ENCODE results near the gene CAMLG.
"Not testable (repeated sequence)": the region's sequence is repeated elsewhere in the genome, so short reads cannot be mapped to it uniquely, and the experiment has no call there.

The CAMLG gene

DNA sequence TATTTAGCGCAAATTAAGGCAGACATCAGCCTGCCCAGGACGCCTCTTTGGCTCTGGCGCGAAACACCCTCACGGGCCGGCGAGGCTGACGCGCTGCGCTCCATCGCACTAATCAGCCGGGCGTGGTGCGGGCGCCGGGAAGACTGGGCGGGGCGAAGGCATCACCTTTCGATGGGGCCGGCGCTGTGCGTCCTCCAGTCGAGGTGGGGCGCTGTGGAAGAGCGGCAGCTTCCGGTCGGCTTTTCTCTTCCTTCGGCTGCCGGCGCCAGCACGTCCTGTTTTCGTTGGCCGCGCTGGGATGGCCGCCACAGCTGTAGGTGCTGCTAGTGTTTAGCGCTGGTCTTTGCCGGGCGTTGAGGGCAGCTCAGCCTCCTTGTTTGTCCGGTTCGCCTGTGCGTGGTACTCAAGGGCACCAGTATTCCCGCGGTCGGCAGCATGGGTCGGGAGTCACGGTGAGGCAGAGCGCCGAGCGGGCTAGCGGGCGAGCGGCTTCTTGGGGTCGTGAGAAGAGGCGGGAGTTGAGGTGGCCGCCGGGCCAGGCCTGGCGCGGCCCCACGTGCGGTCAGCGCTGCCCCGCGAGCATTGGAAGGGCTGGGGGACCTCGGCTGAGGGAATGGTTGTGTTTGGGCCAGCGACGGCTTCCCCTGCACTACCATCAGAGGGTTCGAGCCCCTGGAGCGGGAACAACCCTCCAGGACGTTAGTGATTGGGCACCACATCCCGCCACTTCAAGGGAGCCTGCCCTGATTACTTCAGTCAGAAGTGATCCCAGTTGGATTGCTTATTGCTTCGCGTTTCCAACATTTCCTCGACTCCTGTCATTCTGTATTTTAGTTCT is 20.4 kb downstream of the CAMLG start, which contains the start of gene DDX46:
Gene DDX46 (plus strand): TSS at position 276 of the 838 bp plus-strand sequence. CDS start 160 bp downstream, at position 436.
- H4K20me1 ChIP-seq (ENCODE audit: insufficient read depth, low read length): peaks cover 6% of the 10 kb centered on the region; the same call in 1 of the 2 replicates
- TF ChIP-seq EZH2phosphoT487 (IDR thresholded peaks at IDR 0.05; ENCODE audit: low read depth): no peak
- TF ChIP-seq, protein P1, sequence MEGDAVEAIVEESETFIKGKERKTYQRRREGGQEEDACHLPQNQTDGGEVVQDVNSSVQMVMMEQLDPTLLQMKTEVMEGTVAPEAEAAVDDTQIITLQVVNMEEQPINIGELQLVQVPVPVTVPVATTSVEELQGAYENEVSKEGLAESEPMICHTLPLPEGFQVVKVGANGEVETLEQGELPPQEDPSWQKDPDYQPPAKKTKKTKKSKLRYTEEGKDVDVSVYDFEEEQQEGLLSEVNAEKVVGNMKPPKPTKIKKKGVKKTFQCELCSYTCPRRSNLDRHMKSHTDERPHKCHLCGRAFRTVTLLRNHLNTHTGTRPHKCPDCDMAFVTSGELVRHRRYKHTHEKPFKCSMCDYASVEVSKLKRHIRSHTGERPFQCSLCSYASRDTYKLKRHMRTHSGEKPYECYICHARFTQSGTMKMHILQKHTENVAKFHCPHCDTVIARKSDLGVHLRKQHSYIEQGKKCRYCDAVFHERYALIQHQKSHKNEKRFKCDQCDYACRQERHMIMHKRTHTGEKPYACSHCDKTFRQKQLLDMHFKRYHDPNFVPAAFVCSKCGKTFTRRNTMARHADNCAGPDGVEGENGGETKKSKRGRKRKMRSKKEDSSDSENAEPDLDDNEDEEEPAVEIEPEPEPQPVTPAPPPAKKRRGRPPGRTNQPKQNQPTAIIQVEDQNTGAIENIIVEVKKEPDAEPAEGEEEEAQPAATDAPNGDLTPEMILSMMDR (IDR thresholded peaks at IDR 0.05; ENCODE audit: low read depth, low read length): peak; percentile 55
- H3K4me2 ChIP-seq (ENCODE audit: low read length): peak within 1 kb of the TSS; percentile 92
- H3K36me3 ChIP-seq (replicated peaks; ENCODE audit: low read depth, low read length): no peaks in the 10 kb centered on the region
- peak within 1 kb of the TSS; percentile 74 for H3K9ac ChIP-seq (ENCODE audit: low read length)
- H3K79me2 ChIP-seq (ENCODE audit: low read length): peaks cover 48% of the 10 kb centered on the region
- peak within 1 kb of the TSS; percentile 97 for H2AFZ ChIP-seq (ENCODE audit: low read depth, low read length)
- no peaks in the 10 kb centered on the region for H3K9me3 ChIP-seq (ENCODE audit: insufficient read depth, low read length)
- peak within 1 kb of the TSS; percentile 94 for H3K4me3 ChIP-seq (ENCODE audit: low read length)
- 0 out of 2 replicates have a peak within 1 kb of the TSS, but pooled peaks have one; percentile 26 for H3K27ac ChIP-seq (ENCODE audit: low read length)
- no peaks in the 10 kb centered on the region for H3K27me3 ChIP-seq (ENCODE audit: low read depth, low read length)
- peaks cover 15% of the 10 kb centered on the region for H3K4me1 ChIP-seq (ENCODE audit: low read length)

DNA sequence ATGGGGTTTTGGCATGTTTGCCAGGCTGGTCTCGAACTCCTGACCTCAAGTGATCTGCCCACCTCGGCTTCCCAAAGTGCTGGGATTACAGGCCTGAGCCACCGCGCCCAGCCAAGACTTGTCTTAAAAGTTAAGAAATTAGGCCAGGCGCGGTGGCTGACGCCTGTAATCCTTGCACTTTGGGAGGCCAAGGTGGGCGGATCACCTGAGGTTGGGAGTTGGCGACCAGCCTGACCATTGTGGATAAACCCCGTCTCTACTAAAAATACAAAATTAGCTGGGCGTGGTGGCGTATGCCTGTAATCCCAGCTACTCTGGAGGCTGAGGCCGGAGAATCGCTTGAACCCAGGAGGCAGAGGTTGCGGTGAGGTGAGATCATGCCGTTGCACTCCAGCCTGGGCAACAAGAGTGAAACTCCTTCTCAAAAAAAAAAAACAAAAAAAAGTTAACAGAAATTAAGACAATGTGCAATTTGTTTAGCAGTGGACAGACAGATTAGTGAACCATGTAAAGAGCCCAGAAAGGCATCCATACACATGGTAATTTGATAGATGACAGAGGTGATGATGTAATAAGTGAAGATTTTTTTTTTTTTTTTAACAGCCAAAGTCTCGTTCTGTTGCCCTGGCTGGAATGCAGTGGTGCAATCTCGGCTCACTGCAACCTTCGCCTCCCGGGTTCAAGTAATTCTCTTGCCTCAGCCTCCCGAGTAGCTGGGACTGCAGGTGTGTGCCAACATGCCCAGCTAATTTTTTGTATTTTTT is 29.4 kb downstream of the CAMLG start:
- H4K20me1 ChIP-seq (ENCODE audit: insufficient read depth, low read length); H3K4me1 ChIP-seq (ENCODE audit: low read length); H3K27me3 ChIP-seq (ENCODE audit: low read depth, low read length); H3K9me3 ChIP-seq (ENCODE audit: insufficient read depth, low read length); H3K79me2 ChIP-seq (ENCODE audit: low read length); H2AFZ ChIP-seq (ENCODE audit: low read depth, low read length); H3K27ac ChIP-seq (ENCODE audit: low read length); H3K4me2 ChIP-seq (ENCODE audit: low read length); H3K4me3 ChIP-seq (ENCODE audit: low read length); H3K9ac ChIP-seq (ENCODE audit: low read length): not testable (repeated sequence)
- peaks cover 10% of the 10 kb centered on the region for H3K36me3 ChIP-seq (replicated peaks; ENCODE audit: low read depth, low read length)

DNA sequence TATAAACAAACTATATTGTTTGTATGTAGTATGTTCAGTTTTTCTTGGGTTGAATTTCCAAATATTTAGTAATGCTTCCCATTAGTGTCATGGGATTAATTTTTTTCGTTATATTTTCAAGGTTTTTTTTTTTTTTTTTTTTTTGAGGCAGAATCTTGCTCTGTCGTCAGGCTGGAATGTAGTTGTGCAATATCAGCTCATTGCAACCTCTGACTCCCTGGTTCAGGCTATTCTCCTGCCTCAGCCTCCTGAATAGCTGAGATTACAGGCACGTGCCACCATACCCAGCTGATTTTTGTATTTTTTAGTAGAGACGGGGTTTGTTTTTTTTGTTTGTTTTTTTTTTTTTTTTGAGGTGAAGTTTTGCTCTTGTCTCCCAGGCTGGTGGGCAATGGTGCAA is 30.9 kb downstream of the CAMLG start:
- H3K79me2 ChIP-seq (ENCODE audit: low read length): no peaks in the 10 kb centered on the region; the same call in 1 of the 2 replicates
- TF ChIP-seq, protein P1 (IDR thresholded peaks at IDR 0.05; ENCODE audit: low read depth, low read length): no peak
- no peak for TF ChIP-seq EZH2phosphoT487 (IDR thresholded peaks at IDR 0.05; ENCODE audit: low read depth)

DNA sequence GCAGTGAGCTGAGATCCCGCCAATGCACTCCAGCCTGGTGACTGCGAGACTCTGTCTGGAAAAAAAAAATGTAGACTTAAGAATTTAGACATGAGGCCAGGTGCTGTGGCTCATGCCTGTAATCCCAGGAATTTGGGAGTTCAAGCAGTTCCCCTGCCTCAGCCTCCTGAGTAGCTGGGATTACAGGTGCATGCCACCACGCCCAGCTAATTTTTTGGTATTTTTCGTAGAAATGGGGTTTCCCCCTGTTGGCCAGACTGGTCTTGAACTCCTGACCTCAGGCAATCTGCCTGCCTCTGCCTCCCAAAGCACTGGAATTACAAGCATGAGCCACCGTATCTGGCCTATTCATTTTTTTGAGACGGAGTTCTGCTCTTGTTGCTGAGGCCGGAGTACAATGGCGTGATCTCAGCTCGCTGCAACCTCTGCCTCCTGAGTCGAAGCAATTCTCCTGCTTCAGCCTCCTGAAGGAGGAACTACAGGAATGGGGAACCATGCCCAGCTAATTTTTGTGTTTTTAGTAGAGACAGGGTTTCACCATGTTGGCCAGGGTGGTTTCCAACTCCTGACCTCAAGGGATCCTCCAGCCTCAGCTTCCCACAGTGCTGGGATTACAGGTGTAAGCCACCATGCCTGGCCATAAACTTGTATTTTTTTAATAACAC is 34.2 kb downstream of the CAMLG start:
- Histone ChIP-seq H2AFZ (ENCODE audit: low read depth, low read length) (no peak overlapping the region), H3K4me2 (ENCODE audit: low read length) (no peak overlapping the region), H3K4me1 (ENCODE audit: low read length) (peaks cover 6% of the 10 kb centered on the region), H4K20me1 (ENCODE audit: insufficient read depth, low read length) (no peaks in the 10 kb centered on the region), H3K9ac (ENCODE audit: low read length) (no peak overlapping the region), H3K27me3 (ENCODE audit: low read depth, low read length) (no peaks in the 10 kb centered on the region), H3K36me3 (replicated peaks; ENCODE audit: low read depth, low read length) (peaks cover 17% of the 10 kb centered on the region), H3K9me3 (ENCODE audit: insufficient read depth, low read length) (no peaks in the 10 kb centered on the region), H3K79me2 (ENCODE audit: low read length) (no peaks in the 10 kb centered on the region), H3K27ac (ENCODE audit: low read length) (no peak overlapping the region), H3K4me3 (ENCODE audit: low read length) (no peak overlapping the region)
- no peak for TF ChIP-seq EZH2phosphoT487 (IDR thresholded peaks at IDR 0.05; ENCODE audit: low read depth)

More for the DNA sequence above, 30.9 kb downstream of the CAMLG start:
- H3K9ac ChIP-seq (ENCODE audit: low read length): no peak overlapping the region
- H3K4me1 ChIP-seq (ENCODE audit: low read length): no peaks in the 10 kb centered on the region
- no peaks in the 10 kb centered on the region for H4K20me1 ChIP-seq (ENCODE audit: insufficient read depth, low read length)
- no peak overlapping the region for H2AFZ ChIP-seq (ENCODE audit: low read depth, low read length)
- H3K4me3 ChIP-seq (ENCODE audit: low read length): no peak overlapping the region
- H3K27me3 ChIP-seq (ENCODE audit: low read depth, low read length): no peaks in the 10 kb centered on the region
- H3K27ac ChIP-seq (ENCODE audit: low read length): no peak overlapping the region
- no peak overlapping the region for H3K4me2 ChIP-seq (ENCODE audit: low read length)
- H3K9me3 ChIP-seq (ENCODE audit: insufficient read depth, low read length): no peaks in the 10 kb centered on the region
- peaks cover 12% of the 10 kb centered on the region for H3K36me3 ChIP-seq (replicated peaks; ENCODE audit: low read depth, low read length)
